GM12875 (cell line): Measurements from ENCODE around the gene TMEM272.
A peak's percentile ranks its signal among the peaks of the same experiment; 100 is the strongest.

Source experiments
- H3K4me3 ChIP-seq: one replicate; pipeline ENCODE4 v1.5.1; 2011; ENCODE audit warnings: low read depth, low read length, control low read depth
- CTCF ChIP-seq: IDR thresholded peaks from 2 replicates; pipeline ENCODE4 v1.5.1; 2011; ENCODE audit warnings: low read depth, mild to moderate bottlenecking, control low read depth, inconsistent platforms, low read length, moderate library complexity, borderline replicate concordance; ENCODE audit not compliant: insufficient read depth

The TMEM272 gene

GRCh38 chr13:51801631-51802099 is 43.3 kb downstream of the TMEM272 start:
- H3K4me3 ChIP-seq, result no peak overlapping the region
- TF ChIP-seq CTCF, result no peak

GRCh38 chr13:51800486-51800885 is 44.5 kb downstream of the TMEM272 start:
- TF ChIP-seq CTCF, result no peak
- H3K4me3 ChIP-seq, result no peak overlapping the region

GRCh38 chr13:51799261-51799660 is 45.7 kb downstream of the TMEM272 start:
- H3K4me3 ChIP-seq, result no peak overlapping the region
- TF ChIP-seq CTCF, result no peak

- peak; percentile 55 for TF ChIP-seq CTCF
- H3K4me3 ChIP-seq, result no peak overlapping the region
Measured at GRCh38 chr13:51797664-51798488, 47.1 kb downstream of the TMEM272 start.

GRCh38 chr13:51796546-51796945 is 48.4 kb downstream of the TMEM272 start:
- no peak for TF ChIP-seq CTCF
- H3K4me3 ChIP-seq, result no peak overlapping the region

GRCh38 chr13:51795419-51795818 is 49.6 kb downstream of the TMEM272 start:
- TF ChIP-seq CTCF, result no peak
- H3K4me3 ChIP-seq, result no peak overlapping the region

- no peak for TF ChIP-seq CTCF
Measured at GRCh38 chr13:51794964-51795363, 50.0 kb downstream of the TMEM272 start.

More at GRCh38 chr13:51794964-51795363, 50.0 kb downstream of the TMEM272 start:
- H3K4me3 ChIP-seq, result no peak overlapping the region
